Measurements from ENCODE around the gene ZDHHC3.
"Not testable (repeated sequence)": the region's sequence is repeated elsewhere in the genome, so short reads cannot be mapped to it uniquely, and the experiment has no call there.

The ZDHHC3 gene

DNA sequence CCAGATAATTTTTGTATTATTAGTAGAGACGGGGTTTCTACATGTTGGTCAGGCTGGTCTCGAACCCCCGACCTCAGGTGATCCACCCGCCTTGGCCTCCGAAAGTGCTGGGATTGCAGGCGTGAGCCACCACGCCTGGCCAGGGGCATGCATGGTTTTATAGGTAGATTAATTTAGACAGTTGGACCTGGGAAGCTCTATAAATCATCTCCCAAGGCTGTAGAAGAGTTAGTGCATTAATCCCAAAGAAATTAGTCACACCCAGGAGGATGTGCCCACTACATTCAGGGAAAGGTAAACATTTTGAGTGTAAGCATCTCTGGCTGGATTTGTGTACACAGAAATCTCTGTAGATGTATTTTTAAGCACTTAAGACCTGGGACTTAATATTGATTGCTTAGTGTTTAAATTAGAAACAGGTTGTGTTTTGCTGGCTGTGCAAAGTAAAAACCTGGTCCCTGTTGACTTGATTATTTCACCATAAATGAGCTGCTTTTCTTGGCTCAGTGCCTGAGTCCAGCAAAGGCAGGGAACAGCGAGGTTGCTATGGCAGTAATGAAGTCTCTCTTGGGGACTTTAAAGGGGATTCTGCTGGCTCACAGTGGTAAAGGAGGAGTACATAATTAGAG, 19.3 kb upstream of the ZDHHC3 start:
- no peak for DNase-seq (ENCODE audit: low read depth)

DNA sequence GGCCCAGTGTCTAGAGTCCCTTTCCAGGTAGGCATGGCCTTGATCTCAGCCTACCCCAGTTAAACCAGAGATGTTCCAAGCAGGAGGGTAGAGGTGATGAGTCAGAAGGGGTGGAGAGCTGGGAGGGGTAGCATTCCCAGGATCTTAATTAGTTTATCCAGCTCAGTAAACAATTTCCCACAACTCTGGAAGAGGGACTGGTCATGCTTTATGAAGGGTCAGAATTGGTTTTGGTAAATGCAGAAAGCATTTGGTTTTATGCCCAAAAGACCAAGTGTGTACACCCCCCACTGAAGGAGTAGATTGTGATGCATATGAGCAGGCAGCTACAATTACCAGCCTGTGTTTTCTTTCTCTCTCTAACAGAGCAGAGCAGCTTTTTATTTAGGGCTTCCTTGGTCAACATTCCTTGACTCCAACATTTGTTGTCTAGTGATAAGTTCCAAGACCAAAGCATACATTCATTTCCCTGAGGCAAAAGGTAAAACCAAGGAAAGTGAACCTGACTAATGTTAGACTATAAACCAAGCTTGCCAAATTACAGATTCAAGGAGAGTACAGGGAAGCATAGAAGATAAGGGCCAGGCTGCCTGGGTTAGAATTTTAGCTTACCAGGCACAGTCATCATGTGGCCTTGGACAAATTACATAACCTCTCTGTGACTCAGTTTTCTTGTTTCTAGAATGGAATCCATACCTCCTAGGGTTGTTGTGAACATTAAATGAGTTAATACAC, 17.7 kb upstream of the ZDHHC3 start:
- no peak for DNase-seq (ENCODE audit: low read depth)

DNA sequence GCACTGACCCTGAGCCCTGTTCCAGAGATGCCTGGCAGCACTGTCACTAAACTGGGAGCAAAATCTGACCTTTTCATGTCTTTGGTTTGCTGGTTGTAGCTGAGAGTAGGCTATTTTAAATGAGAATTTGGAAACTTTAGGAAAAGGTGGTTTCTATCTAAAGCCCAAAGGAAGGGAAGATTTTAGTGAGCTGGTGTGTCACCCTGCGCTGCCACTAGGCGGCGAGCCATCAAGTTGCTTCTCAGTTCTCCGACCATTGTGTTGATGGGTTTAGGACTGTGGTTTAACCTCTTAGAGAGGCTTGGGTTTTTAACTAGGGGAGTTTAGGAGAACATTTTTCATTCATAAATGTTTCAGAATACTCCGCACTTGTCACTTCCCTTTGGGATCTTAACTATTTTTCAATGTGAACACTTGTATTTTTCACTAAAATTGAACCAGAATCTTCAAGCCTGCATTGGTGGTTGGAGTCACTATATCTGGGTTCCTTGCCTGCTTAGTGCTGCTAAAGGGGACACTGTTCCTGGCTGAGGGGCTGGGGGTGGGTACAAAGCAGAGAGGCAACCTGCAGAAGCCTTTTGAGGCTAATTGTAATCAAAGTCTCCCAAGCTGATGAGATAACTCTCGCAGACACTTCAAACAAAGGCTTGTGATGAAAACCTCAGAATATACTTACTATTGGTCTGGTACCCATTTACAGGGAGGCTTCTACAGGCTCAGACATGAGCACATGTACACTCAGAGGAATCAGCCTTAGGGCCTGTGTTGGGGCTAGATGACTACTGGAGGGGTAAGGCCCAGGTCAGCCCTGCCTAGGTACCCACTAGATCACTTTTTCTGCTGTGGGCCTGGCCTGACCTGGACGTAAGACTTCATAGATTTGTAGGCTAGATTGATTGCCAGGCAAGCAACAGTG, 16.8 kb upstream of the ZDHHC3 start:
- no peak for DNase-seq (ENCODE audit: low read depth)

DNA sequence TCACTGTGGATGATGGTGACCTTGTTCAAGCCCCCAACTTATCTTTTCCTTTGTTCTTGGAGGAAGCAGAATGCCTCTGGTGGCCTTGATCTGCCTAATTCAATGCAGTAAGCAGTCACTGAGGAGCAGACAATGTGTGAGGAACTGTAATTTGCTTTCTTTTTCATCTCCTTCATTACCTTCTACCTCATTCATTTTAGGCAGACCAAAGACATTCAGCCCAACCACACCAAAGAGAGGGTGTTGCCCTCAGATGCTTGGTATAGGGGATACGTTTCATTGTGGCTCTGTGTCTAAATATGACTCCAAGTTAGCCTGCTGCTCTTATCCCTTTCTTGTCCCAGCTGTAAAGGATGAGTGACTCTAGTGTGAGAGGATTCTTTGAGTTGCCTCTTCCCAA, 15.4 kb upstream of the ZDHHC3 start:
- DNase-seq (ENCODE audit: low read depth), result no peak

DNA sequence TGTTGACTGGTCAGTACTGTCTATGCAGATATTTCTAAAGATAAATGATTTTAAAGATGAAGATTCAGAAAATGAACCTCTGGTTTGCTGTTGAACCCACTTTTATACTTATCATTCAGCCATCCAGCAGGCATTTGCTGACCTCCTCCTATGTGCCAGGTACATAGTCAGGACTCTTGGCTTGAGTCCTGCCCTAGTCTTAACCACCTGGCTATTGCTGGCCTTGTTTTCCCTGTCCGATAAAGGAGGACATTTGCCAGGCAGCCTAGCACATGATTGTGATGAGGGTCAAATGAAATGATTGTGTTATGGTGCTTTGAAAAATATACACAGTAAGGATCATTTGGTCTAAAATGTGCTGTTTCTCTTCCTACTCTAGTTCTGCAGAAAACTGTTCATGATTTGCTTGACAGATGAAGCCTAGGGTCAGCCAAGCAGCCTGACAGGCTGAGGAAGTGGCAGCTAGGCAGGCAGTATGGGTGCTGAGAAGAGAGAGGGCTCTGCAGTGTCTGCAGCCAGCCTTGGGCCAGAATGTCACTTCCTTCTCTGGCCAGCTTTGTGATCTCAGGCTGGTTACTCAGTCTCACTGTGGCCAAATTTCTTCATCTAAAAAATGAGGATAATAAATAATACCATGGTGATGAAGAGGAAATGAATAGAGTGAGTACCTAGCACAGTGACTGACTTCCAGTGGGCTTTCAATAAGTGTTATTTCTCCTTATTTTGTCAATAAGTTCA, 13.8 kb upstream of the ZDHHC3 start:
- no peak for DNase-seq (ENCODE audit: low read depth)

DNA sequence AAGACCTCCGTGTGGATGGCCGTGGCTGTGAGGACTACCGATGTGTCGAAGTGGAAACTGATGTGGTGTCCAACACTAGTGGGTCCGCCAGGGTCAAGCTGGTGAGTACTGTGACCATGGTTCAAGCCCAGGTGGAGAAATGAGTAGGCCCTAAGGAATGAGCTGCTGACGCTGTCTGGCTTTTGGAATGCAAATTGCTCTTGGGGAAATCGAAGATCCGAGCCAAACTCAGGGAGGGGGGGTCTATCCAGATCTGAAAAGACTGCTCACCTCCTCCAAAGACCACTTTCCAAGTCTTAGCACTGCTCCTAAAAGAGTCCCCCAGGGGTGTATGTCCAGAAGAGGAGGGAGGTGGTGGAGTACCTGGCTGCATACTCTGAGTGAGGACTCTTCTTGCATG, 13.2 kb upstream of the ZDHHC3 start:
- DNase-seq (ENCODE audit: low read depth), result no peak

DNA sequence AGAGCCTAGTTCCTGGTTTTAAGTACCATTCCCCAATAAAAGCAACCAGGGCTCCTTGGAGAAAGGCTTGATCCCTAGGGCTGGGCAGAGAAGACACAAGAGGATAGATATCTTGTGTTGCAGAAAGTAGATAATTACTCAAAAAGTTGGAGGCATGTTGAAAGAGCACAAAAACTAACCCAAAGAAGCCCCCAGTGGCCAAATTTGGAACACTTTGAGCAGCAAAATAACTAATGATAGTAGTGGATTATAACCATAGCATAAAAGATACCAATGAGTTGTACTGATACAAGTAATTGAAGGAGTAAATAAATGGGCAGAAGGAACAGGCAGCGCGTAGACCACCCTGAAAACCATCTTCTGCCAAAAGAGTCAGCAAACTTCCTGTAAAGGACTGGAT, 12.1 kb upstream of the ZDHHC3 start:
- no peak for DNase-seq (ENCODE audit: low read depth)

DNA sequence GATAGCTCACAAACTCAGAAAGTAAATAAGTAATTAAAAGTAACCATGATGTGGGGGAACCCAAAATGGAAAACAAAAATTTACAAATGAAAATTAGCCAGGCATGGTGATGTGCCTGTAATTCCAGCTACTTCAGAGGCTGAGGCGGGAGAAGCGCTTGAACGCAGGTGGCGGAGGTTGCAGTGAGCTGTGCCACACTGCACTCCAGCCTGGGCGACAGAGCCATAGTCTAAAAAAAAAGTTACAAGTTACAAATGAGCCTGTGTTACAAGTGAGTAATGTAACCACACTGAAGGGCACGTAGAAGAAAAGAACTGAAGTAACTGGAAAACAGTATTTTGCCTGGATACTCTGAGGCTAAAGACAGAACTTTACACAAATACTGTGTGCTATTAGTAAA, 11.4 kb upstream of the ZDHHC3 start:
- DNase-seq (ENCODE audit: low read depth), result no peak

DNA sequence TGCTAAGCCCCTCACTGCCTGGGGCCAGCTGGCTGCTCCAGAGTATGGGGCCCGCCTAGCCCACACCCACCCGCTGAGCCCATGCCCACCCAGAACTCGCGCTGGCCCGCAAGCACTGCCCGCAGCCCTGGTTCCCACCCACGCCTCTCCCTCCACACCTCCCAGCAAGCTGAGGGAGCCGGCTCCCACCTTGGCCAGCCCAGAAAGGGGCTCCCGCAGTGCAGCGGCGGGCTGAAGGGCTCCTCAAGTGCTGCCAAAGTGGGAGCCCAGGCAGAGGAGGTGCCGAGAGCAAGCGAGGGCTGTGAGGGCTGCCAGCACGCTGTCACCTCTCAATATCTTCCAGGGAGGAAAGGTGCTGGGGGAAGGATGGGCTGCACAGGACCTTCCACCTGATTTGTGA, 10.4 kb upstream of the ZDHHC3 start:
- not testable (repeated sequence) for DNase-seq (ENCODE audit: low read depth)

DNA sequence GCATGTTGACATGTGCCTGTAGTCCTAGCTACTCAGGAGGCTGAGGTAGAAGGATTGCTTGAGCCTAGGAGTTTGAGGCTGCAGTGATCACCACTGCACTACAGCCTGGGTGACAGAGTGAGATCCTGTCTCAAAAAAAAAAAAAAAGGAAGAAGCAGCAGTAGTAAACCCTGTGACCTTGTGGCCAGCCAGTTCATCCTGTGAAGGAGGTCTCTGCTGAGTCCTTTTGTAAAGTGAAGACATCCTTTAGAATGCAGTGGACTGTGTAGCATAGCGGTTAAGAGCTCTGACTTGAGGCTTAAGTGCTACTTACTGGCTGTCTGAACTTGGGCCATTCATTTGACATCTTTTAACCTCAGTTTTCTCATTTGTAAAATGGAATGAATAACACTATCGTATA, 8.4 kb upstream of the ZDHHC3 start:
- no peak for DNase-seq (ENCODE audit: low read depth)

DNA sequence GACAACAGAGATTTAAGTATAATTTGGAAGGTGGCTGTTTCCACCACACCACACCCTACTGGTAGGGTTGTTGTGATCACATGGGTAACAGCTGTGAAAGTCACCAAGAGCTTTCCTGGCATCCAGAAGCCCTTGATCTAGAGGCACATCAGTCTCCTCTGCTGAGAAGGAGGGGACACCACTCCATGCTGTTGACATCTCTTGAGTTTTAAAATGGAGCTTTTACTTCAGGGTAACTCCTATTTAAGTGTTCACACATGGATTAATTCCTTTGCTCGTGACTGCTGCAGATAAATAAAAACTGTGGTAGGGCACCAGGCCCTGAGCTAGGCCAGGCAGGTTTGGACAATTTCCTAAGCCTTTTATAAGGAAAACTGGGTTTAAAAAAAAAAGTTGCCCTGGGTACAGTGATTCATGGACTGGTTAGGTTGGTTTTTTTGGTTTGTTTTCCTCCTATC, 7.5 kb upstream of the ZDHHC3 start:
- no peak for DNase-seq (ENCODE audit: low read depth)

DNA sequence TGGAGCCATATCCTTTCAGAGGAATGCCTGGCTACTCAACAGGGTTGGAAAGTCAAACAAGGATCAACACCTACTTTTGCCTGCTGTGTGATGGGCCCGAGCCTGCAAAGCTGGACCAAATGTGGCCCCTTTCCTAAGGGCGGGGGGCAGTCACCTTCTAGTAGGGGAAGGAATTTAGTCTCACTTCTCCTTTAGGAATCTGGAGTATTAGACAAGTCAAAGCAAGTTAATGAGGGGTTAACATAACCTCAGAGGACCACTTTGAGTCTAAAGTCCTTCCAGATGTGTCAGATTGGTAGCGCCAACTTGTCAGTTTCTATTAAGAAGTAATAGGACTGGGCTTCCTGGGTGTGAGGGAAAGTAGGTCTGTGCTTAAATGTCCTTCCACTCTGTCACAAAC, 6.8 kb upstream of the ZDHHC3 start:
- DNase-seq (ENCODE audit: low read depth), result no peak

DNA sequence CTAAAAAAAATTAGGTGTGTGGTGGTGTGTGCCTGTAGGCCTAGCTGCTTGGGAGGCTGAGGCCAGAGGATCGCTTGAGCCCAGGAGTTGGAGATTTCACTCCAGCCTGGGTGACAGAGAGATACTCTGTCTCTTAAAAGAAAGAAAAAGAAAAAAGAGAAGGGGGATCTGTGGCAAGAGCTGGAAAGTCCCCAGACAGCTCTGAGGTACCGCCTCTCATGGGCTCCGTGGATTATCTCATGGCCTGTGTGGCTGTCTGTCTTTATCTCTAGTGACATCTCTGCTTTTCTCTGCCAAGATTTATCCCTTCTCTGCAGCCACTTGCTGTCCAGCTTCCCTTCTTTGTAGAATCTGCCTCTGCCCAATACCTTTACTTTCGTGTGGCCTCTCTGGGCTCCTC, 5.8 kb upstream of the ZDHHC3 start:
- DNase-seq (ENCODE audit: low read depth), result no peak

DNA sequence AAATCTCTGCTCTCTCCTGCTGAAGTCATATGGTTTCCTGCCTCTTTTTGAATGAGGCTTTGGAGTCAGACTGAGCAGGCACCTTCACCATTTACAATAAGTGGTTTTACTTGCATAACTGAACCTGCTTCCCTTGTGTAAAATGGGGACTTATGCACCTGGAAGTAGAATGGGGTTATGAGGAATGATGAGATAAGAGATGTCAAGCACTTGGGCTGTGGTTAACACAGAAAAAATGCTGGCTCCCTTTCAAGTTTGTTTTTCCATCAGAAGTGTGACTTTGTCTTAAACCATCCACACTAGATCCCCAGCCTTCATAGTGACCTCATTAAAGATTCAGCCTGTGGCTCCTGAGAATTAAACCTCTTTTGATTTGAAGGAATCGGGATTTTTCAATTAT, 5.2 kb upstream of the ZDHHC3 start:
- DNase-seq (ENCODE audit: low read depth), result no peak

DNA sequence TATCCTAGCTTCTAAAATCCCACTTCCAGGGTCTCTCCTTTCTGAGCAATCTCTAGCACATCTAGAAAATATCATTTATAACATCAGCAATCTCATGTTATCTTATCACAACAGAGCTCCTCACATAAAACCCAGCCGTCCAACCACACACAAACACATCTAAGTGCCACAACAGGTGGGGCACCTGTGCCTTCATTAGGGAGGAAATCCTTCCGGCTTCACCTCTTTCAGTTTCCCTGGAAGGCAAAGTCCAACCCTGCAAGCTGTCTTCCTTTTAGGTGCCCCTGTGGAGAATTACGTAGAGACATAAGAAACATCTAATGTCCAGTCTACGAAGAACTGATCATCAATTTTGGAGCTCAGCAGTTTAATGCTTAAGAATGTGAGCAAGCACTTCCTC, 1.6 kb downstream of the ZDHHC3 start:
- no peak for DNase-seq (ENCODE audit: low read depth)

DNA sequence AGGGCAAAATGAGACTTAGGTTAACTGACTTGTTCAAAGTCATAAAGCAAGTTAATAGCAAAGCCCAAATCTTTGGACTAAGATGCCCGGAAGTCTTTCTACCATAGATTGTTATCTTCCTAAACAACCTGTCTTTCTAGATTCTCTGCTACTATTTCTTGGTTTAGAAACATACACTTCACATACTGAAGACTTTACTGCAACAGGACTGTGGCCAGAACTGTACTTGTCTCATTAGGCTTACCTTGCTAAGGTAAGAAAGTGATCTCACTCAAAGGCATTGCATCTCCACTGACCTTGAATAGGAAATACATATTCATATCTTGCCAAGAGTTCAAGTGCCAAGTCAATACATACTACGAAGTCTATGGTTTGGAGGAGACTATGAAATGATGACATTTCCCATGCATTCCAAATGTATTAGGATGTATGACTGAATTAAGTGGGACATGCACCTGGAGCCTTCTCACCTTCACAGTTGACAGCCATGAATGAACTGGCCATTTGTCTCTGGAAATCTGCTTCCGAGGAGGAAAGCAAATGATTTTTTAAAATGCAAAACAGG, 5.0 kb downstream of the ZDHHC3 start:
- no peak for DNase-seq (ENCODE audit: low read depth)

DNA sequence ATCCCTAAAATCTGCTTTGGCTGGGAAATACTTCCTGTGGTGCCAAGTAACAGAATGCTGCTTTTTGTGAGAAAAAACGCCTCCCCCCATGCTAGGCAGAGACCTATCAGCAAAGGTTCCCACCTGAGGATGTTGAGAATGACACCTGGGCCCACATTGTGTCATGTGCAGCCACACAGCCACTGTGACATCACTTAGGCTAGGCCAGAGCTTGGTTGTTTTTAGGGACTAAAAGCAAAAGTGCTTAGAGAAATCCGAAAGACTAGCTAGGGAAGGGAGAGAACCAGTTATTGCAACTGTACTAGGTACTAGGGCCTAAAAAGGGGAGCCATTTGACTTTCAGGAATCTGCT, 6.2 kb downstream of the ZDHHC3 start:
- no peak for DNase-seq (ENCODE audit: low read depth)

DNA sequence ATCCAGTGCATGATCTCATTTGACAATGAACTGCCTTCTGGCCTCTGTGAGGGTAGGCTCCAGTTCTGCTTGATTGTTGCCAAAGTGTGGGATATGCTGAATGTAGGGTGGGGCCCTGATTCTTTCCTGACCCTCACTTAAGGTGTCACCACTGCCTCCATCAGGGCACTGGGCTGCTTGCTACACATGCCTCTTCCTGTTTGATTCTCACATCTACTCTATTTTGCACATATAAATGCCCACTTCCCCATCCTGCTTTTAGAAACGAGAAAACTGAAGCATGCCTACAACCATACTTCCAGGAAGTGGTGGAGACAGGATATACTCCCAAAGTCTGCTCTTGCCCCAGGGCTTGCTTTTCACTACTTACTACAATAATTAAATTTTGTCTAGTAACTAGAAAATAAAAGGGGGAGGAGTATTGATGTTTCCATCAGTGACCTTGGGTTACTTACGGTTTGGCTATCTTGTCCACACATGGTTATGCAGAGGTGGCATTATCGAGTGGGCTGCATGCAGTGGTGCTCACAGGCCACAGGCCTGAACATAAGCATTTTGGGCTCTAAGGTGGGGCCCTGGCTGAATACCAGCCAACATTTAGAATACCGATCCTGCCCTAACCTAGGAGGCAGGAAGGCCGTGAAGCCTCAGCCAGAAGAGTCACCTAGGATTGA, 6.7 kb downstream of the ZDHHC3 start:
- DNase-seq (ENCODE audit: low read depth), result no peak

DNA sequence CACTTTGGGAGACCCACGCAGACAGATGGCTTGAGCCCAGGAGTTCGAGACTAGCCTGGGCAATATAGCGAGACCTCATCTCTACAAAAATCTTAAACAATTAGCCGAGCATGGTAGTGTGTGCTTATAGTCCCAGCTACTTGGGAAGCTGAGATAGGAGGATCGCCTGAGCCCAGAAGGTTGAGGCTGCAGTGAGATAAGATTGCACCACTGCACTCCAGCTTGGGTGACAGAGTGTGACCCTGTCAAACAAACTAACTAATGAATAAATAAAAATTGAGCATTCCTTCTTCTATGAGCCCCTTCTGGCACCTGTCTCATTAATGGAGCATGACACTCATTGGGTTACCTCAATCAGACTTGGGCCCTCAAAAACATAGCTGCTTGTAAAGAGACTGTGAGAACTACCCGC, 7.5 kb downstream of the ZDHHC3 start:
- DNase-seq (ENCODE audit: low read depth), result no peak

DNA sequence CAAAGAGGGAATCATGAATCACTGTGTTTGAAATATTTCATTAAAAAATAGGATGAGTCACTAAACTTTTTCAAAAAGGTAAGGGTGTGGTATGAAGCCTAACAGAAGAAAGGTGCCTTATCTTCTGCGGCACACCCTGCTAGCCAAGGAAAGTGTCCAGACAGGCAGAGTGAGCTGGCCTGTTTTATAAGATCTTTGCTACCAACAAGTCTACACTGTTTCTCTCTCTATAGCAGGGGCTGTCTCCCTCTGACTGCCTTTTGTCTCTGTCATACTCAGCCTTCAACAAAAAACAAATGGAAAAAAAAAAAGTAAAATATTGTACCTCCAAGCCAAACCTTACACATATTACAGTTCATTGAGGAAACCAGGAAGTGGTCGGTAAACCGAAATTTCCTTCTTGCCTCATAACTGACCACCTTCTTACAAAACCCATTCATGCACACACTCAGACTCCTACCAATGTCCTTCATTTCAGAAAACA, 9.1 kb downstream of the ZDHHC3 start:
- DNase-seq (ENCODE audit: low read depth), result no peak

DNA sequence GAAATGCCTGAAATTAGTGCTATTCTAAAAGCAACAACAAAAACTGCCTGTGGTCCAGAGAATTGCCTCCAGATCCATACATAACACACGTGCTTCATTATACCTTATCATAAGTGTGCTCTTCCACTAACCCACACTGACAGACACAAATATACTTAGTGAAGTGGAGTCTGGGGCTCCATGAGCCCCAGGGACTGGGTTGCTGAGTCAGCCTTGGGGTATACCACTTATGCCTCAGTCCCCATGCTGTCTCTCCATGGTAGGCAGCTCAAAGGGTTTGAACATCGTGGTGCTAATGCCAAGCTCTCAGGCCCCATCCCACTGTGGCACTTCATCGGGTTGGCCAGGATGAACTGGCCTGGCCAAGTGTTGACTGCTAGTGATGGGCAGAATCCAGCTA, 10.8 kb downstream of the ZDHHC3 start:
- DNase-seq (ENCODE audit: low read depth), result no peak

Measured in non-pigmented ciliary epithelial cell (primary cell).